NAMALWA (cell line): ENCODE data around the gene LYPD6B.

Experiments
- DNase-seq: peaks from one replicate; pipeline ENCODE4 v3.0.0-alpha.2; 2015; ENCODE audit warnings: low spot score

The LYPD6B gene

GRCh38 chr2:149042881-149043280 lies 4.4 kb downstream of the LYPD6B start:
- no peak for DNase-seq

GRCh38 chr2:149044500-149044899 lies 6.0 kb downstream of the LYPD6B start:
- DNase-seq: no peak

- DNase-seq: no peak
Measured at GRCh38 chr2:149047118-149047517, 8.6 kb downstream of the LYPD6B start.

GRCh38 chr2:149049142-149049541 lies 10.6 kb downstream of the LYPD6B start:
- DNase-seq: no peak

- no peak for DNase-seq
Measured at GRCh38 chr2:149050188-149050587, 11.7 kb downstream of the LYPD6B start.

- no peak for DNase-seq
Measured at GRCh38 chr2:149055751-149056150, 17.3 kb downstream of the LYPD6B start.

- DNase-seq: no peak
Measured at GRCh38 chr2:149056541-149057255, 18.2 kb downstream of the LYPD6B start.

GRCh38 chr2:149057401-149057800 lies 18.9 kb downstream of the LYPD6B start:
- DNase-seq: no peak

- DNase-seq: no peak
Measured at GRCh38 chr2:149058936-149059335, 20.4 kb downstream of the LYPD6B start.

- no peak for DNase-seq
Measured at GRCh38 chr2:149059822-149060221, 21.3 kb downstream of the LYPD6B start.

GRCh38 chr2:149061133-149061745 lies 22.7 kb downstream of the LYPD6B start:
- no peak for DNase-seq

- no peak for DNase-seq
Measured at GRCh38 chr2:149062531-149062930, 24.0 kb downstream of the LYPD6B start.

GRCh38 chr2:149063177-149063576 lies 24.7 kb downstream of the LYPD6B start:
- no peak for DNase-seq

- DNase-seq: no peak
Measured at GRCh38 chr2:149064365-149064841, 25.9 kb downstream of the LYPD6B start.

GRCh38 chr2:149064856-149065630 lies 26.5 kb downstream of the LYPD6B start:
- no peak for DNase-seq

- no peak for DNase-seq
Measured at GRCh38 chr2:149068225-149068995, 29.9 kb downstream of the LYPD6B start.

- DNase-seq: no peak
Measured at GRCh38 chr2:149068996-149069888, 30.7 kb downstream of the LYPD6B start.

- no peak for DNase-seq
Measured at GRCh38 chr2:149070681-149071320, 32.3 kb downstream of the LYPD6B start.

GRCh38 chr2:149075105-149075504 lies 36.6 kb downstream of the LYPD6B start:
- no peak for DNase-seq

- DNase-seq: no peak
Measured at GRCh38 chr2:149075853-149076252, 37.4 kb downstream of the LYPD6B start.
